SK-N-MC (cell line): ENCODE measurements around the gene AK3.

Experiments
- EZH2 ChIP-seq: fragments of 200-600 bp; sonication (generic); IDR thresholded peaks from one replicate; pipeline ENCODE4 v1.6.1; 2017; ENCODE audit warnings: antibody characterized with exemption
- FOXP2 ChIP-seq: optimal IDR thresholded peaks from 2 replicates; pipeline ENCODE3; 2011; ENCODE audit warnings: mild to moderate bottlenecking, moderate library complexity; ENCODE audit not compliant: insufficient read depth; ENCODE audit errors: extremely low read length, control extremely low read depth
- POLR2AphosphoS5 ChIP-seq: IDR thresholded peaks from 2 replicates; pipeline ENCODE4 v1.6.1; 2012; ENCODE audit warnings: mild to moderate bottlenecking, low read depth, low read length, borderline replicate concordance

- TF ChIP-seq EZH2: no peak
- TF ChIP-seq POLR2AphosphoS5: no peak
- TF ChIP-seq FOXP2: no peak
Observed at GRCh38 chr9:4706971-4707622, 33.9 kb downstream of the AK3 start.
